Measurements from ENCODE around the gene RNU6-9.

The RNU6-9 gene

GRCh38 chr19:870963-871401 lies 22.3 kb upstream of the RNU6-9 start:
- Histone ChIP-seq H3K27me3 (replicated peaks; ENCODE audit: control insufficient read depth, insufficient read depth, low read length) (no peaks in the 10 kb centered on the region), H3K4me3 (replicated peaks; ENCODE audit: low read depth, low read length) (no peak overlapping the region), H3K36me3 (ENCODE audit: control insufficient read depth, insufficient read depth, low read length) (peaks cover 14% of the 10 kb centered on the region)
- no peak for DNase-seq (ENCODE audit: extremely low read depth, insufficient read length)
- TF ChIP-seq, protein P1, sequence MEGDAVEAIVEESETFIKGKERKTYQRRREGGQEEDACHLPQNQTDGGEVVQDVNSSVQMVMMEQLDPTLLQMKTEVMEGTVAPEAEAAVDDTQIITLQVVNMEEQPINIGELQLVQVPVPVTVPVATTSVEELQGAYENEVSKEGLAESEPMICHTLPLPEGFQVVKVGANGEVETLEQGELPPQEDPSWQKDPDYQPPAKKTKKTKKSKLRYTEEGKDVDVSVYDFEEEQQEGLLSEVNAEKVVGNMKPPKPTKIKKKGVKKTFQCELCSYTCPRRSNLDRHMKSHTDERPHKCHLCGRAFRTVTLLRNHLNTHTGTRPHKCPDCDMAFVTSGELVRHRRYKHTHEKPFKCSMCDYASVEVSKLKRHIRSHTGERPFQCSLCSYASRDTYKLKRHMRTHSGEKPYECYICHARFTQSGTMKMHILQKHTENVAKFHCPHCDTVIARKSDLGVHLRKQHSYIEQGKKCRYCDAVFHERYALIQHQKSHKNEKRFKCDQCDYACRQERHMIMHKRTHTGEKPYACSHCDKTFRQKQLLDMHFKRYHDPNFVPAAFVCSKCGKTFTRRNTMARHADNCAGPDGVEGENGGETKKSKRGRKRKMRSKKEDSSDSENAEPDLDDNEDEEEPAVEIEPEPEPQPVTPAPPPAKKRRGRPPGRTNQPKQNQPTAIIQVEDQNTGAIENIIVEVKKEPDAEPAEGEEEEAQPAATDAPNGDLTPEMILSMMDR (IDR thresholded peaks at IDR 0.05; ENCODE audit: insufficient read depth, low read length, poor library complexity, severe bottlenecking): no peak

DNA sequence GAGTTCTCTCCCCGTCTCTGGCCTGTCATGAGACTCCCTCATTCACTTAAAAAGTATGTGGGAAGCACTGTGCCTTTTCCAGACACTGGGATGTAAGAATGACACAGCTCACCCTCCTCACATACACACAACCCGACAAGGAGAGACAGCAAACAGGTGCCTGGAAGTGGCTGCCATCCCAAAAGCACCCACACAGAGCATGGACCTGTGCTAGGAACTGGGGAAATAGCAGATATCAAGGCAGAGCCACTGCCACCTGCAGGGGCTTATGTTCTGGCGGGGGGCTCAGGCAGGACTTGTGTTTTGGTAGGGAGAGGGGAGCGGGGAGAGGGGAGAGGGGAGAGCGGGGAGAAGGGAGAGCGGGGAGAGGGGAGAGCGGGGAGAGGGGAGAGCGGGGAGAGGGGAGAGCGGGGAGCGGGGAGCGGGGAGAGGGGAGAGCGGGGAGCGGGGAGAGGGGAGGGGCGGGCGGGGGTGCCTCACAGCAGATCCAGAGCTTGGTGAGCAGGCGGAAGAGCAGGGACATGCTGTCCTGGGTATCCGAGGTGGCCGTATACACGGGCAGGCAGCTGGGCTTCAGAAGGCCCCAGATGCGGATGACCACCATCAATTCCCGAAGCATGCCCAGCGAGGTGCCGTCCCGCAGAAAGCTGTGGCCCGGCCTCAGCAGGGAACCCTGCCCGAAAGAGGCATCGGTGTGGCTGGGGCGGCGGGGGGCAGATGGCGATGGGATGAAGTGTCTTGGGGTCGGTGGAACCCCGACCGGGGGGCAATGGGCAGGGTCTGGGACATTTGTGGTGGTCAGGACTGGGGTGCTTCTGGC lies 21.6 kb upstream of the RNU6-9 start:
- no peak for DNase-seq (ENCODE audit: extremely low read depth, insufficient read length)
- Histone ChIP-seq H3K4me3 (replicated peaks; ENCODE audit: low read depth, low read length) (no peak overlapping the region), H3K27me3 (replicated peaks; ENCODE audit: control insufficient read depth, insufficient read depth, low read length) (no peaks in the 10 kb centered on the region), H3K36me3 (ENCODE audit: control insufficient read depth, insufficient read depth, low read length) (peaks cover 14% of the 10 kb centered on the region)
- TF ChIP-seq, protein P1 (IDR thresholded peaks at IDR 0.05; ENCODE audit: insufficient read depth, low read length, poor library complexity, severe bottlenecking): no peak

- peak; percentile 84 for DNase-seq (ENCODE audit: extremely low read depth, insufficient read length)
- Histone ChIP-seq H3K27me3 (replicated peaks; ENCODE audit: control insufficient read depth, insufficient read depth, low read length) (no peaks in the 10 kb centered on the region), H3K4me3 (replicated peaks; ENCODE audit: low read depth, low read length) (peak overlapping the region; percentile 46), H3K36me3 (ENCODE audit: control insufficient read depth, insufficient read depth, low read length) (peaks cover 16% of the 10 kb centered on the region)
- TF ChIP-seq, protein P1 (IDR thresholded peaks at IDR 0.05; ENCODE audit: insufficient read depth, low read length, poor library complexity, severe bottlenecking): no peak
Measured at GRCh38 chr19:872266-872951, 20.9 kb upstream of the RNU6-9 start.

DNA sequence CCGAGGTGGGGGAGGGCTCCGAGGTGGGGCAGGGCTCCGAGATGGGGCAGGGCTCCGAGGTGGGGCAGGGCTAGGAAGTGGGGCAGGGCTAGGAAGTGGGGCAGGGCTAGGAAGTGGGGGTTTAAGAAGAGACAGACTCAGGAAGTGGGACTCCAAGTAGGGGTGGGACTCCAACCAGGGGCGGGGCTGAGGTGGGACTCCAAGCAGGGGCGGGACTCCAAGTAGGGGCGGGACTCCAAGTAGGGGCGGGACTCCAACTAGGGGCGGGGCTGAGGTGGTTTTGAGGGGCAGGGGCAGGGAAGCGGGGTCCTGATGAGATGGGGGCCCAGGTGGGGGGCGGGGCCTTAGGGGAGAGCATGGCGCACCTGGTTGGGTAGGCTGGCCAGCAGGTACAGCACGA lies 20.2 kb upstream of the RNU6-9 start:
- peak; percentile 72 for DNase-seq (ENCODE audit: extremely low read depth, insufficient read length)
- no peaks in the 10 kb centered on the region for H3K27me3 ChIP-seq (replicated peaks; ENCODE audit: control insufficient read depth, insufficient read depth, low read length)
- peaks cover 14% of the 10 kb centered on the region for H3K36me3 ChIP-seq (ENCODE audit: control insufficient read depth, insufficient read depth, low read length)
- H3K4me3 ChIP-seq (replicated peaks; ENCODE audit: low read depth, low read length): no peak overlapping the region; the same call in 1 of the 2 replicates
- TF ChIP-seq, protein P1 (IDR thresholded peaks at IDR 0.05; ENCODE audit: insufficient read depth, low read length, poor library complexity, severe bottlenecking): no peak

- no peaks in the 10 kb centered on the region for H3K27me3 ChIP-seq (replicated peaks; ENCODE audit: control insufficient read depth, insufficient read depth, low read length)
- TF ChIP-seq, protein P1 (IDR thresholded peaks at IDR 0.05; ENCODE audit: insufficient read depth, low read length, poor library complexity, severe bottlenecking): no peak
- no peak for DNase-seq (ENCODE audit: extremely low read depth, insufficient read length)
- H3K36me3 ChIP-seq (ENCODE audit: control insufficient read depth, insufficient read depth, low read length): peaks cover 12% of the 10 kb centered on the region
- no peak overlapping the region for H3K4me3 ChIP-seq (replicated peaks; ENCODE audit: low read depth, low read length)
Measured at GRCh38 chr19:873561-874041, 19.7 kb upstream of the RNU6-9 start.

Measured in GM06990 (cell line).